Spinal cord (tissue), 10 donors: Measurements from ENCODE around the gene TNFAIP6. TPM values are rescaled to one million over a fixed set of nuclear protein-coding genes. Genes with fewer than 3 reads are reported as not detected.
"Not testable (repeated sequence)": the region's sequence is repeated elsewhere in the genome, so short reads cannot be mapped to it uniquely, and the experiment has no call there.

Experiments
- DNase-seq, 6 donors: peaks; one replicate each; pipeline versions ENCODE4 v3.0.0 to v3.0.0-alpha.2; 2013 to 2015; ENCODE audit warnings: low spot score in 6 of 6, low read depth in 4 of 6
- H3K27ac ChIP-seq: one replicate; pipeline ENCODE4 v1.5.1; 2013; ENCODE audit warnings: low read depth, low read length, control low read depth
- H3K27me3 ChIP-seq: one replicate; pipeline ENCODE4 v1.6.1; 2013; ENCODE audit warnings: low read length; ENCODE audit not compliant: control insufficient read depth, insufficient read depth
- H3K36me3 ChIP-seq: one replicate; pipeline ENCODE4 v1.6.1; 2013; ENCODE audit warnings: low read length; ENCODE audit not compliant: control insufficient read depth, insufficient read depth
- H3K4me1 ChIP-seq: one replicate; pipeline ENCODE4 v1.6.1; 2013; ENCODE audit warnings: low read length; ENCODE audit not compliant: control insufficient read depth, insufficient read depth
- H3K4me3 ChIP-seq: one replicate; pipeline ENCODE4 v1.5.1; 2013; ENCODE audit warnings: low read depth, low read length, control low read depth
- H3K9me3 ChIP-seq: one replicate; pipeline ENCODE4 v1.6.1; 2013; ENCODE audit warnings: low read length; ENCODE audit not compliant: control insufficient read depth, insufficient read depth
- WGBS: methylation state at CpG from one replicate; pipeline ENCODE4 v1.1.5; 2013; ENCODE audit warnings: missing lambda C conversion rate; ENCODE audit not compliant: insufficient coverage; 5-methylcytosine and 5-hydroxymethylcytosine counted together
- polyA plus RNA-seq, 2 donors: library from polyadenylated mRNA; unstranded; fragments of 120-200 nt; gene quantifications; one replicate each; pipeline ENCODE4 v1.2.1, GENCODE V29; 2013; ENCODE audit not compliant: insufficient read length in 2 of 2
- small RNA-seq: library from RNA; depleted of rRNA; stranded (forward); fragments of <200 nt; gene quantifications from one replicate; pipeline ENCODE3, GENCODE V24; 2014; ENCODE audit warnings: low replicate concordance
- total RNA-seq, 2 donors: library from RNA; depleted of rRNA in 1 of 2; stranded (reverse); fragments of 120-200 nt in 1 of 2; fragments of >200 nt in 1 of 2; gene quantifications; one replicate each; pipeline versions ENCODE4 v1.2.3 to v1.2.4, GENCODE V29; 2013 to 2014
- donor health status: healthy.

Gene TNFAIP6
- total and polyA plus RNA-seq, 4 donors = 0.60 to 15.9 (median 2.2) TPM

DNA sequence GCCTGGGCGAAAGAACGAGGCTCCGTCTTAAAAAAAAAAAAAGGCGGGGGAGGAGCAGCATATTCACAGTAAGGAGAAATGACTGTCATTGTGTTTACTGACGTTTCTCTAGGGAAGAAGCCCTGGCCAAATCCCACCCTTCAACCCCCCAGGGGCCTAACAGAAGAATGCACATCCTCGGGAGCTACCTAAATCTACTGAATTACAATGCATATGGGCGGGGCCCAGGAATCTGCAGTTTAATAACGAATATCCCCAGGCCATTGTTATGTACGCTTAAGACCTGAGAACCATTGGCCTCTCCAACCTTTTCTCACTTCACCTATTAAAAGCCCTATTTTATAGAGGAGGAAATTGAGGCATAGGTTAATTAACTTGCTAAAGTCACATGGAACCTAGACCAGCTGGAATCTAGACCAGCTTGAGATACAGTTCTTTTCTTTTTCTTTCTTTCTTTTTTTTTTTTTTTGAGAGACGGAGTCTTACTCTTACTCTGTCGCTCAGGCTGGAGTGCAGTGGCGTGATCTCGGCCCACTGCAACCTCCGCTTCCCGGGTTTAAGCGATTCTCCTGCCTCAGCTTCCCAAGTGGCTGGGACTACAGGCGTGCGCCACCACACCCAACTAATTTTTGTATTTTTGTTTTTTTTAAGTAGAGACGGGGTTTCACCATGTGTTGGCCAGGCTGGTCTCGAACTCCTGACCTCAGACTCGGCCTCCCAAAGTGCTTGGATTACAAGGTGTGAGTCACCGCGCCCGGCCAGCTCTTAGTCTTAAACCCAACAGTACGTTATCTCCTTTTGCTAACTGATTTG lies 51.6 kb downstream of the TNFAIP6 start:
- WGBS = 88% methylated on average over 12 of the region's 25 CpGs
- peaks cover 10% of the 10 kb centered on the region for H3K4me1 ChIP-seq
- peaks cover 10% of the 10 kb centered on the region for H3K36me3 ChIP-seq
- no peak for DNase-seq
- H3K27ac ChIP-seq = peak overlapping the region; percentile 98
- peak overlapping the region; percentile 96 for H3K4me3 ChIP-seq
- H3K9me3 ChIP-seq = no peaks in the 10 kb centered on the region
- H3K27me3 ChIP-seq = no peaks in the 10 kb centered on the region

DNA sequence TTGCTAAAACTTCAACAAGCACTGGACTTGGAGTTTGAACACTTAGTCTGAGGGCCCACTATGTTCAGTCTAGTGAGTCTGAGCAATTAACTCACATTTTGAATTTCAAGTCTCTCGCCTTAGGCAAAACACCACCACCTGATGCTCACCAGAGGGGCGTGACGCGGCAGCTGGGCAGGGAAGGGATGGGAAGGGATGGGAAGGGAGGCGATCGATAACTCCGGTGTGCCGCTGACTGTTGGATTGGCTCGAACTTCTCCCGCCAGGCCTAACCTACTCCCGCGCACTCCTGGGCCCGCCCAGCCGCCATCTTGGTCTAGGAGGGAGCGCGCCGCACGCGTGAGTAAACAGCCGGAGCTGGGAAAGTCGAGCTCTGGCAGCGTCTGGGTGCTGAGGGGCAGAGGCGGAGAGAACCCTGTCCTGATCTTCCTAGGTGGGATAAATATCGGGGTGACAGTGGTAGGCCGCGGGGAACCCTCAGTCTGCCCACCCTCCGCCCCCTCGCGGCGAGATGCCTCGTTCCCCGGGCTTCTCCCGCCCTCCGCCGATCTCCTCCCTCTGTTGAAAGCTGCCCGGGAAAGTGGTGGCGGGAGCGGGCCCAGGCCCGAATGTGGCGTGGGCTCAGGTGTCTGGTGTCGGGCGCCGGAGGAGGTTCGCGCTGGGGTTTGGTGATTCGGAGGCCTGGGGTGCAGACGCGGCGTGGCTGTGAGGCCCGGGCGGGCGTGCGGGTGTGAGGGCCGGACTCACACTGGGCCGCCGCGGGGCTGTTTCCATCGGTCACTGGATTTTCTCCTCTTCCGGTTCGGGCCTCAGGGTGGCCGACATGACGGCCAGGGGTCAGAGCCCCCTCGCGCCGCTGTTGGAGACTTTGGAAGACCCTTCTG lies 52.5 kb downstream of the TNFAIP6 start, which contains the start of gene RIF1:
TSS of gene RIF1 (plus strand) at position 302 of the 884 bp plus-strand sequence. CDS start at position 824, 522 bp downstream.
- peak within 1 kb of the TSS; percentile 96 for H3K4me3 ChIP-seq
- no peaks in the 10 kb centered on the region for H3K27me3 ChIP-seq
- peaks cover 10% of the 10 kb centered on the region for H3K4me1 ChIP-seq
- H3K36me3 ChIP-seq = peaks cover 13% of the 10 kb centered on the region
- WGBS = under 1% methylated on average over 64 of the region's 65 CpGs
- DNase-seq = peak; percentile 73 to 97 (median 82)
- no peaks in the 10 kb centered on the region for H3K9me3 ChIP-seq
- peak within 1 kb of the TSS; percentile 98 for H3K27ac ChIP-seq

DNA sequence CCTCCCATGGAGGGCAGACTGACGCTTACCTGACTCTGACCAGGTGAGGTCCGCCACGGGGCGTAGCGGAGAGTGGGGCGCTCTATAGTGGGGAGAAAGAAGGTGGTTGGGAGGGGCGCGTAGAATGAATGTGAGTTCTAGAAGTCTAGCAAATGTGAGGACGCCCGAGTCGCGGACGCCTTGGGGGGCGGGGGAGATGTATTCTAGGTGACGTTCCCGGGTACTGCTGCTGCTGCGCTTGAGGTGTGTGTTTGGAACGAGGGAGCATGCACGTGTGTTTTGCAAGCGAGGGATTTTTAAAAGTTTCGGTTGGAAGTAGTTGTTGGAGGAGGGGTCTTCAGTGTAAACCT lies 53.1 kb downstream of the TNFAIP6 start:
- no peaks in the 10 kb centered on the region for H3K27me3 ChIP-seq
- no peaks in the 10 kb centered on the region for H3K9me3 ChIP-seq
- DNase-seq = peak in 2 of 6 donors; percentile 6 to 51
- peaks cover 10% of the 10 kb centered on the region for H3K4me1 ChIP-seq
- peak overlapping the region; percentile 98 for H3K27ac ChIP-seq
- 0% methylated on average over 21 of the region's 21 CpGs for WGBS
- H3K4me3 ChIP-seq = peak overlapping the region; percentile 96
- H3K36me3 ChIP-seq = peaks cover 19% of the 10 kb centered on the region

DNA sequence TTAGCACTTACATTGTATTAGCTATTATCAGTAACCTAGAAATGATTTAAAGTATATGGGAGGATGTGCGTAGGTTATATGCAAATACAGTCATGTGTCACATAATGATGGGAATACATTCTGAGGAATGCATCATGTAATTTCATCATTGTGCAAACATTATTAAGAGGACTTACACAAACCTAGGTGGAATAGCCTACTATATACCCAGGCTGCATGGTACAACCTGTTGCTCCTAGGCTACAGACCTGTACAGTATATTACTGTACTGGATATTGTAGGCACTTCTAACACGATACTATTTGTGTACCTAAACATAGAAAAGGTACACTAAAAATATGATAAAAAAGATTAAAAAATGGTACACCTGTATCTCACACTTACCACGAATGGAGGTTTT lies 60.3 kb downstream of the TNFAIP6 start:
- peaks cover 49% of the 10 kb centered on the region for H3K36me3 ChIP-seq
- no peak overlapping the region for H3K4me3 ChIP-seq
- no peaks in the 10 kb centered on the region for H3K9me3 ChIP-seq
- WGBS = no CpG with 5 or more reads among the region's 3 CpGs
- H3K27ac ChIP-seq = no peak overlapping the region
- DNase-seq = no peak
- no peaks in the 10 kb centered on the region for H3K27me3 ChIP-seq
- H3K4me1 ChIP-seq = no peaks in the 10 kb centered on the region

DNA sequence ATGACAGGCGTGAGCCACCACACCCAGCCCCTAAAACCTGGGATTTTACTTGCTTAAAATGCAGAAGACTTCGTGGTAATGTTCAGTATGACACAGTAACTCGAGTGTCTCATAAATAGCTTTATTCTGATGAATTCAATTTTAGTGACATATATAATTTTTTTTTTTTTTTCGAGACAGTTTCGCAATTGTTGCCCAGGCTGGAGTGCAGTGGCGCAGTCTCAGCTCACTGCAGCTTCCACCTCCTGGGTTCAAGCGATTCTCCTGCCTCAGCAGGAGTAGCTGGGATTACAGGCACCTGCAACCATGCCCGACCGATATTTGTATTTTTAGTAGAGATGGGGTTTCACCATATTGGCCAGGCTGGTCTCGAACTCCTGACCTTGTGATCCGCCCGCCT lies 64.3 kb downstream of the TNFAIP6 start:
- H3K9me3 ChIP-seq, H3K27me3 ChIP-seq, DNase-seq, H3K27ac ChIP-seq, H3K4me3 ChIP-seq, H3K4me1 ChIP-seq: not testable (repeated sequence)
- peaks cover 47% of the 10 kb centered on the region for H3K36me3 ChIP-seq
- 100% methylated on average over 6 of the region's 12 CpGs for WGBS

DNA sequence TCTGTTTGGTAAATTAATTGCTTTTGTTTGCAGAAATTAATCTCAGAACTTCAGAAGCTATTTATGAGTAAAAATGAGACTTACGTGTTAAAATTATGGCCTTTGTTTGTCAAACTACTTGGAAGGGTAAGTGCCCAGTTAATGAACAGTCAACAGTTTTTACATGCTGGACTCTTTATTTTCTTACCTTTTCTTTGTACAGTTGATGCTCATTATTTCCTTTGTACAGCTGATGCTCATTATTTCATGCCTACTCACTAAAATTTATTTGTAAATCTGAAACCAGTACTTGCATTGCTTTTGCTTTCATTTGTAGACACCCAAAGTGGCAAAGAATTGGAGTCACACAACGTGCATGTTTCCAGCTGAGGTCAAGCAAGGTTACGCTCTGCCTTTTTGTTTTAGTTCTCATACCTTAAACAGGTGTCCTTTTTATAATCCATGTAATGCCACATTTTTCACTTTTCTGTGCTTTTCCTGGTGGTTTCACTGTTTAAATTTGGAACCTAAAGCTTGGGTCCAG lies 65.6 kb downstream of the TNFAIP6 start:
- H3K4me1 ChIP-seq = no peaks in the 10 kb centered on the region
- no peaks in the 10 kb centered on the region for H3K9me3 ChIP-seq
- WGBS = 96% methylated on average over 2 of the region's 3 CpGs
- H3K36me3 ChIP-seq = peaks cover 51% of the 10 kb centered on the region
- no peak for DNase-seq
- no peak overlapping the region for H3K27ac ChIP-seq
- H3K4me3 ChIP-seq = no peak overlapping the region
- no peaks in the 10 kb centered on the region for H3K27me3 ChIP-seq

DNA sequence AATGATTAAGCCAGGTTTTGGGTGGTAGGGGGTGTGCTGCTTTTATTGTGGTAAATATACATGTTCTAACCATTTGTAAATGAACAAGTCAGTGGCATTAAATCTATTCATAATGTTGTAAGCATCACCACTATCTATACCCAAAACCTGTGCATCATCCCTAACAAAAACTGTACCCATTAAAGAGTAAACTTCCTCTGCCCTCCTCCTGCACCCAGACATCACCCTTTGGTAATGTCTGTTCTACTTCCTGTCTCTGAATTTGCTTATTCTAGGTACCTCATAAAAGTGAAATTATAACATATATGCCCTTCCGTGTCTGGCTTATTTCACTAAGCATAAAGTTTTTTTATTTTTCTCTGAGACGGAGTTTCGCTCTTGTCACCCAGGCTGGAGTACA lies 66.4 kb downstream of the TNFAIP6 start:
- Histone ChIP-seq H3K27me3 (no peaks in the 10 kb centered on the region), H3K9me3 (no peaks in the 10 kb centered on the region), H3K27ac (no peak overlapping the region), H3K4me3 (no peak overlapping the region), H3K4me1 (no peaks in the 10 kb centered on the region), H3K36me3 (peaks cover 43% of the 10 kb centered on the region)
- 100% methylated on average over 2 of the region's 3 CpGs for WGBS
- no peak for DNase-seq

Small RNAs within 50 kb of the gene (small RNA-seq; reads per million reads assigned to genes)
- gene MIR4773-1 (not detected), gene RN7SL124P (not detected)

Other genes with a start within 250 kb of the TNFAIP6 start
- 10 to 100 TPM in 1 of 2 donors, 1 to 10 TPM in 1; 9.6 to 11.5 TPM for gene RBM43, start 95.7 kb upstream of the TNFAIP6 start, total RNA-seq
- 1 to 10 TPM; 6.0 to 7.7 TPM for gene RBM43, start 95.7 kb upstream of the TNFAIP6 start, polyA plus RNA-seq
- 10 to 100 TPM in 1 of 2 donors, 1 to 10 TPM in 1; 9.5 to 10.3 TPM for gene NMI, start 67.9 kb upstream of the TNFAIP6 start, total RNA-seq
- 1 to 10 TPM; 5.3 to 5.4 TPM for gene NMI, start 67.9 kb upstream of the TNFAIP6 start, polyA plus RNA-seq
- 10 to 100 TPM; 48.1 to 66.1 TPM for gene RIF1, start 52.3 kb downstream of the TNFAIP6 start, total RNA-seq
- gene RIF1, start 52.3 kb downstream of the TNFAIP6 start, polyA plus RNA-seq = 10 to 100 TPM; 15.5 to 23.4 TPM